Endothelial cell (in vitro differentiated cells): Measurements from ENCODE around the gene THBD. TPM values are rescaled to one million over a fixed set of nuclear protein-coding genes. Genes with fewer than 3 reads are reported as not detected.

Experiments used
- DNase-seq: peaks from one replicate; pipeline ENCODE4 v3.0.0; 2021; ENCODE audit warnings: low spot score
- H3K27ac Mint-ChIP-seq: one replicate; pipeline ENCODE4 v1.8.0; 2021; ENCODE audit warnings: mixed read lengths, inconsistent platforms; ENCODE audit not compliant: unreplicated experiment
- H3K27me3 Mint-ChIP-seq: one replicate; pipeline ENCODE4 v1.8.0; 2021; ENCODE audit warnings: mild to moderate bottlenecking, moderate library complexity, mixed read lengths, inconsistent platforms; ENCODE audit not compliant: unreplicated experiment
- H3K36me3 Mint-ChIP-seq: one replicate; pipeline ENCODE4 v1.8.0; 2021; ENCODE audit warnings: mild to moderate bottlenecking, low read depth, mixed read lengths, inconsistent platforms; ENCODE audit not compliant: unreplicated experiment
- H3K4me1 Mint-ChIP-seq: one replicate; pipeline ENCODE4 v1.8.0; 2021; ENCODE audit warnings: mild to moderate bottlenecking, mixed read lengths, inconsistent platforms; ENCODE audit not compliant: unreplicated experiment
- H3K4me3 Mint-ChIP-seq: one replicate; pipeline ENCODE4 v1.8.0; 2021; ENCODE audit warnings: mild to moderate bottlenecking, mixed read lengths, inconsistent platforms; ENCODE audit not compliant: unreplicated experiment
- H3K9me3 Mint-ChIP-seq: one replicate; pipeline ENCODE4 v1.8.0; 2021; ENCODE audit warnings: mixed read lengths, inconsistent platforms; ENCODE audit not compliant: unreplicated experiment
- total RNA-seq: library from RNA; stranded (reverse); fragmentation: NEBNext Ultra II Directional; extraction: Animal tissue kit (Norgen Biotek cat#: 25700); gene quantifications from one replicate; pipeline ENCODE4 v1.2.1, GENCODE V29; 2021; ENCODE audit not compliant: unreplicated experiment
- TF ChIP-seq, protein P1 (sequence below): fragments of 200-600 bp; sonication (generic); IDR thresholded peaks from one replicate; pipeline ENCODE4 v1.5.0; 2021; ENCODE audit warnings: antibody characterized with exemption; ENCODE audit not compliant: unreplicated experiment

The THBD gene
- total RNA-seq, 1 donor from 2014 or later = 90.4 TPM

DNA sequence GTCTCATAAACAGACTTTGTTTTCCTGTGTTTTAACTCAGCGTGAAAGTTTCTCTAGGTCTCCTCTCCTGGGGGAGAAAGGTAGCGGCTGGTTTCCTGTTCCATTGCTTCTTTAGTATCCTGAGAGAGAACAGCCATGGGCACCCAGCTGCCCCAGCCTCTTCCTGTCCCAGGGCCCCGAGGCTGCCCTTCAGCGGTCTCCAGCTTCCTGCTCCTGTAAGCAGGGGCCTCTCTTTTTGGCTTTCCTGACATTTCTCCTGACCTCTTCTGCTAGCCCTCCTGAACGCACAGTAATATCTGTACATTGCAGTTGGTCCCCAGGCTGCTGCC is 16.8 kb downstream of the THBD start:
- peaks cover 22% of the 10 kb centered on the region for H3K27me3 Mint-ChIP-seq
- H3K27ac Mint-ChIP-seq = no peak overlapping the region
- peak overlapping the region; percentile 4 for H3K4me3 Mint-ChIP-seq
- no peaks in the 10 kb centered on the region for H3K36me3 Mint-ChIP-seq
- peaks cover 21% of the 10 kb centered on the region for H3K4me1 Mint-ChIP-seq
- DNase-seq = no peak
- H3K9me3 Mint-ChIP-seq = no peaks in the 10 kb centered on the region
- TF ChIP-seq, protein P1, sequence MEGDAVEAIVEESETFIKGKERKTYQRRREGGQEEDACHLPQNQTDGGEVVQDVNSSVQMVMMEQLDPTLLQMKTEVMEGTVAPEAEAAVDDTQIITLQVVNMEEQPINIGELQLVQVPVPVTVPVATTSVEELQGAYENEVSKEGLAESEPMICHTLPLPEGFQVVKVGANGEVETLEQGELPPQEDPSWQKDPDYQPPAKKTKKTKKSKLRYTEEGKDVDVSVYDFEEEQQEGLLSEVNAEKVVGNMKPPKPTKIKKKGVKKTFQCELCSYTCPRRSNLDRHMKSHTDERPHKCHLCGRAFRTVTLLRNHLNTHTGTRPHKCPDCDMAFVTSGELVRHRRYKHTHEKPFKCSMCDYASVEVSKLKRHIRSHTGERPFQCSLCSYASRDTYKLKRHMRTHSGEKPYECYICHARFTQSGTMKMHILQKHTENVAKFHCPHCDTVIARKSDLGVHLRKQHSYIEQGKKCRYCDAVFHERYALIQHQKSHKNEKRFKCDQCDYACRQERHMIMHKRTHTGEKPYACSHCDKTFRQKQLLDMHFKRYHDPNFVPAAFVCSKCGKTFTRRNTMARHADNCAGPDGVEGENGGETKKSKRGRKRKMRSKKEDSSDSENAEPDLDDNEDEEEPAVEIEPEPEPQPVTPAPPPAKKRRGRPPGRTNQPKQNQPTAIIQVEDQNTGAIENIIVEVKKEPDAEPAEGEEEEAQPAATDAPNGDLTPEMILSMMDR = no peak

DNA sequence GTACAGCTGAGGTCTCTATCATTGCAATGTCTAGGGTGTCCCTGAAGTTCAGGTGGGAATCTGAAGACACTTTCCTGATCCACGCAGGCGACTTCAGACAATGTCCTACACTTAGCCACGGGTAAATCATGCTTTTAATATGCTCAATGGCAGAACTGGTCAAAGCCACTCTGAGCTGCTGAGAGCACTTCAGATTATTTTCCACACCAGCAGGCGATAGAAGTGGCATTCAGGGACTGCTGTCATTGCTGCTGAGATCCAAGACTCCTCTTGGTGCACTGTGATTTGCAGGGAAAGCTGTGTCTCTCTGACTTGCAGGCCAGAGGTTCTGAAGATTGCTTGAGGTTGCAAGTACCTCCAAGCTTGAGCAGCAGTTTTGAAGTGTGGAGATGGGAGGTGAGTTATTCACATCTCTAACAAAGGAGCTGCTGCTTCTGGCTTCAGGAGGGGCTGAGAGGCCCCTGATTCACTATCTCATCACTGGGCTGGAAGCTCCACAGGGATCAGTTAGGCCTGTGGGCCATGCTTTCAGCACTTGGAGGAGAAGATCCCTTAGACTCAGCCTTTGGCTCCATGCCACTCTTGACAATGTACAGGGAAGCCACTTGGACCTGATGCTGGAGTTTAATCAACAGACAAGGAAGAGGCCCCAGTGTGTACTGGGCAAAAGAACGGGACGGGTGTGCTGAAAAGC is 17.3 kb downstream of the THBD start:
- Mint-ChIP-seq H3K27me3 (peaks cover 19% of the 10 kb centered on the region), H3K9me3 (no peaks in the 10 kb centered on the region), H3K4me3 (no peak overlapping the region), H3K36me3 (no peaks in the 10 kb centered on the region), H3K27ac (no peak overlapping the region), H3K4me1 (peaks cover 21% of the 10 kb centered on the region)
- TF ChIP-seq, protein P1 = no peak
- no peak for DNase-seq

DNA sequence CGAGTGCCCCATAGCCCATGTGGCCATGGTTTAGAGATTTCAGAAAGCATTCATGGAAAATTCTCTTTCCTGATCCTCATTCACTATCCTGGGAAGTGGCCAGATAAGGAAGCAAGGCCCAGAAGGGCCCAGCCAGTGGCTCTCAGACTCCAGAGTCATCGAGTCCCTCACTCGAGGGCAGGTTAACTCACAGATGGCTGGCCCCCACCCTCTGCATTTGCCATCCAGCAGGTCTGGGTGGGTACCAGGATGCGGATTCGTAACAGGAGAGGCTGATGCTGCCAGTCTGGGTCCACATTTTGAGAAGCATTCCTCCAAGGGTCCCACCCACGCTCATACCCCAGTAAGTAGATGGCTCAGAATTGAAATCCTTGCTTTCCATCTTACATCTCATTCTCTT is 18.1 kb downstream of the THBD start:
- Mint-ChIP-seq H3K36me3 (no peaks in the 10 kb centered on the region), H3K27ac (no peak overlapping the region), H3K9me3 (no peaks in the 10 kb centered on the region), H3K4me3 (no peak overlapping the region), H3K4me1 (peaks cover 21% of the 10 kb centered on the region), H3K27me3 (peaks cover 13% of the 10 kb centered on the region)
- DNase-seq = no peak
- TF ChIP-seq, protein P1 = no peak

DNA sequence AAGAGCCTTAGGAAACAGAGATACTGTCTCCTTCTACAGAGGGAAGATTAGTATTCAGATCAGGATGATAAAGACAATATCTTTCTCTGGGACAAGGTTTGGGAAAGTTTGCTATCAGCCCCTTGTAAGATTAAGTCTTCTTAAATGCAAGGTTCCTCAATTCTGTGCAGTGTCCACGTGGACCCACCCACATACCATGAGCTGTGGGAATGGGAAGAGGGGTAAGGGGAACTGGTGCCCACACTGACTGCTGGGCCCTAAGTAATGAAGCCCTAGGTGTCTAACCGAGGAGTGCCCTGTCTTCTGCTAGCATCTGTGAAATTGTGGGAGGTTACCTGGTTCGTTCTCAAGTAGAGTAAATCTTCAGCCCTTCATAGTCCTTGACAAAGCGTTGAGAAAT is 20.1 kb downstream of the THBD start:
- TF ChIP-seq, protein P1 = no peak
- Mint-ChIP-seq H3K4me3 (no peak overlapping the region), H3K9me3 (no peaks in the 10 kb centered on the region), H3K27me3 (peaks cover 9% of the 10 kb centered on the region), H3K36me3 (no peaks in the 10 kb centered on the region), H3K4me1 (peaks cover 31% of the 10 kb centered on the region), H3K27ac (no peak overlapping the region)
- DNase-seq = no peak

DNA sequence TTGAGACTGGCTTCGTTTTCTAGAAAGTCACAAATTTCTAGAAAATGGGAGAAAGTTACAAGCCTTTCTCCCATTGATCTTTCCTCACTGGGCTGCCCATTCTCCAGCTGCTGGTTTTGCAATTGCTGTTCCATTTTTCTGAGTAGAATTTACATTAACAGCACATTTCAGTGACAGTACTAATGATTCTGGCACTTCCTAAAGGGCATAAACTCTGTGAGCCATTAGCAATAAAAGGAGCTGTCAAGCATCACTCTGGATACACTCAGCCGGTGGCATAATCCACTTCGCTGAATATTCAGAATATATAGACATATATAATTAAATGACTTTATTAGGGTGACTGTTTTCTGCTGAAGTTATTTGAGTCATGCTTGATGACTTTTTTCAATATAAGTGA is 21.1 kb downstream of the THBD start:
- H3K4me3 Mint-ChIP-seq = no peak overlapping the region
- no peak overlapping the region for H3K27ac Mint-ChIP-seq
- no peaks in the 10 kb centered on the region for H3K36me3 Mint-ChIP-seq
- DNase-seq = no peak
- peaks cover 32% of the 10 kb centered on the region for H3K4me1 Mint-ChIP-seq
- TF ChIP-seq, protein P1 = no peak
- no peaks in the 10 kb centered on the region for H3K9me3 Mint-ChIP-seq
- H3K27me3 Mint-ChIP-seq = peaks cover 5% of the 10 kb centered on the region
